B cell (primary cell): Measurements from ENCODE around the gene NFYC. TPM values are rescaled to one million over a fixed set of nuclear protein-coding genes. Genes with fewer than 3 reads are reported as not detected.
A peak's percentile ranks its signal among the peaks of the same experiment; 100 is the strongest.

Source experiments
- ATAC-seq: fragments of 200-7000 bp; cut with Tn5 transposase; one replicate; pipeline ENCODE4 v1.10.0; 2021; ENCODE audit warnings: low read depth, mild to moderate bottlenecking, moderate number of reproducible peaks, moderate library complexity
- CTCF ChIA-PET: fragments of 350-600 bp; sonication (Branson Sonifier 250); formaldehyde crosslinking; loops from one replicate; lab custom pipeline; 2021; ENCODE audit warnings: antibody characterized with exemption, inconsistent platforms; lab: Charles Lee
- POLR2A ChIA-PET: fragments of 350-600 bp; sonication (Branson Sonifier 250); formaldehyde crosslinking; loops from one replicate; lab custom pipeline; 2021; ENCODE audit warnings: antibody characterized with exemption; lab: Charles Lee
- DNase-seq: peaks from one replicate; pipeline ENCODE4 v3.0.0; 2013
- H2AFZ ChIP-seq: 2 replicates; pipeline ENCODE4 v1.6.1; 2012; ENCODE audit warnings: mild to moderate bottlenecking, low read depth, low read length; ENCODE audit not compliant: insufficient read depth, poor library complexity, severe bottlenecking
- H3K27ac ChIP-seq, 2 donors: 1 replicate in 1 of 2; 2 replicates in 1 of 2; pipeline ENCODE4 v1.5.1; 2012 to 2013; ENCODE audit warnings: low read length in 2 of 2, mild to moderate bottlenecking in 2 of 2, moderate library complexity in 1 of 2
- H3K27me3 ChIP-seq, 4 experiments: fragments of 200-600 bp in 1 of 4; sonication (generic) in 1 of 4; replicated peaks in 1 of 4; 1 replicate in 2 of 4; 2 replicates in 2 of 4; pipeline versions ENCODE4 v1.6.1 to v1.7.0; 2013 to 2016; ENCODE audit warnings: low read length in 3 of 4, mild to moderate bottlenecking in 2 of 4, mixed read lengths in 1 of 4, moderate library complexity in 1 of 4; ENCODE audit not compliant: insufficient read depth in 4 of 4, control insufficient read depth in 3 of 4; ENCODE audit errors: control extremely low read depth in 1 of 4
- H3K36me3 ChIP-seq, 2 experiments: replicated peaks in 1 of 2; 1 replicate in 1 of 2; 2 replicates in 1 of 2; pipeline versions ENCODE4 v1.6.1 to v1.7.1; 2013; ENCODE audit warnings: low read length in 1 of 2; ENCODE audit not compliant: insufficient read depth in 2 of 2, control insufficient read depth in 1 of 2; ENCODE audit errors: control extremely low read depth in 1 of 2, extremely low read depth in 1 of 2
- H3K4me1 ChIP-seq, 2 donors: fragments of 200-600 bp in 1 of 2; sonication (generic) in 1 of 2; 1 replicate in 1 of 2; 2 replicates in 1 of 2; pipeline versions ENCODE4 v1.5.1 to v1.6.1; 2013 to 2017; ENCODE audit warnings: low read length in 2 of 2; ENCODE audit not compliant: control insufficient read depth in 2 of 2, insufficient read depth in 2 of 2
- H3K4me2 ChIP-seq: replicated peaks from 2 replicates; pipeline ENCODE3; 2012; ENCODE audit warnings: mild to moderate bottlenecking, low read depth, low read length; ENCODE audit not compliant: poor library complexity, severe bottlenecking
- H3K4me3 ChIP-seq, 5 experiments: fragments of 200-600 bp in 1 of 5; sonication (generic) in 1 of 5; 1 replicate in 3 of 5; 2 replicates in 2 of 5; pipeline versions ENCODE4 v1.5.1 to v1.7.0; 2011 to 2016; ENCODE audit warnings: low read length in 4 of 5, mild to moderate bottlenecking in 4 of 5, low read depth in 2 of 5, control low read depth in 1 of 5, moderate library complexity in 1 of 5; ENCODE audit not compliant: insufficient read depth in 1 of 5; ENCODE audit errors: control extremely low read depth in 1 of 5, extremely low read depth in 1 of 5
- H3K79me2 ChIP-seq: fragments of 200-600 bp; sonication (generic); one replicate; pipeline ENCODE4 v1.6.0; 2016; ENCODE audit warnings: low read length; ENCODE audit not compliant: control insufficient read depth, insufficient read depth
- H3K9ac ChIP-seq: fragments of 200-600 bp; sonication (generic); 2 replicates; pipeline ENCODE4 v1.6.1; 2017; ENCODE audit warnings: mild to moderate bottlenecking, low read length, moderate library complexity
- H3K9me3 ChIP-seq, 3 donors: one replicate each; pipeline versions ENCODE4 v1.6.1 to v1.7.1; 2013; ENCODE audit warnings: low read length in 2 of 3; ENCODE audit not compliant: control insufficient read depth in 2 of 3, insufficient read depth in 1 of 3; ENCODE audit errors: control extremely low read depth in 1 of 3
- H4K20me1 ChIP-seq: 2 replicates; pipeline ENCODE4 v1.6.0; 2012; ENCODE audit warnings: mild to moderate bottlenecking, low read length; ENCODE audit not compliant: insufficient read depth, control insufficient read depth, poor library complexity, severe bottlenecking
- H3K27ac Mint-ChIP-seq: one replicate; pipeline ENCODE4 v1.8.0; 2021; ENCODE audit warnings: mixed read lengths
- H3K27me3 Mint-ChIP-seq: one replicate; pipeline ENCODE4 v1.8.0; 2021; ENCODE audit warnings: mixed read lengths
- H3K4me1 Mint-ChIP-seq: one replicate; pipeline ENCODE4 v1.8.0; 2021; ENCODE audit warnings: mixed read lengths
- H3K4me3 Mint-ChIP-seq: one replicate; pipeline ENCODE4 v1.8.0; 2021; ENCODE audit warnings: mixed read lengths
- H3K9me3 Mint-ChIP-seq: one replicate; pipeline ENCODE4 v1.8.0; 2022; ENCODE audit warnings: mixed read lengths; ENCODE audit not compliant: insufficient read depth
- WGBS: methylation state at CpG from one replicate; pipeline ENCODE4 v1.1.5; 2013; ENCODE audit warnings: missing lambda C conversion rate; ENCODE audit not compliant: insufficient coverage; 5-methylcytosine and 5-hydroxymethylcytosine counted together
- intact Hi-C: fragments of 100-400 bp; cut with micrococcal nuclease; formaldehyde crosslinking; loops from one replicate; pipeline ENCODE4 v1.10.0; 2022
- polyA plus RNA-seq: library from polyadenylated mRNA; depleted of rRNA; stranded (reverse); fragments of >200 nt; gene quantifications from 2 replicates; pipeline ENCODE4 v1.2.3, GENCODE V29; 2012
- total RNA-seq, 2 donors: library from RNA; stranded (reverse); fragments of 120-200 nt in 1 of 2; gene quantifications; 1 replicate in 1 of 2; 2 replicates in 1 of 2; pipeline versions ENCODE4 v1.2.3 to v1.2.4, GENCODE V29; 2013 to 2022
- TF ChIP-seq, protein P1 (sequence below): fragments of 200-600 bp; IDR thresholded peaks from one replicate; pipeline ENCODE4 v1.8.0; 2022; ENCODE audit warnings: antibody characterized with exemption, mild to moderate bottlenecking

The NFYC gene
- total and polyA plus RNA-seq, 2 donors (not counting 1 experiment from before 2014, with no cell fraction given), result 88.7 to 123 TPM

GRCh38 chr1:40711465-40712404 lies 20.2 kb downstream of the NFYC start:
- Histone ChIP-seq H3K36me3 (peaks cover 0 to 8% of the 10 kb centered on the region in 2 experiments), H3K79me2 (peaks cover 95% of the 10 kb centered on the region), H3K9me3 (no peaks in the 10 kb centered on the region), H3K4me1 (peaks cover 48 to 60% of the 10 kb centered on the region in 2 donors), H3K4me2 (peak overlapping the region; percentile 79), H3K27me3 (no peaks in the 10 kb centered on the region), H3K27ac (peak overlapping the region; percentile 85 to 94), H3K9ac (peak overlapping the region; percentile 75), H3K4me3 (peak overlapping the region; percentile 4 to 87 (median 29)), H4K20me1 (no peaks in the 10 kb centered on the region), H2AFZ (peak overlapping the region; percentile 35)
- intact Hi-C loops, result loop anchor here (5.0 kb wide), 2 partner anchors 91 to 179 kb away; partner anchors contain the start of gene ZNF684
- DNase-seq, result no peak
- ATAC-seq, result no peak
- TF ChIP-seq, protein P1, sequence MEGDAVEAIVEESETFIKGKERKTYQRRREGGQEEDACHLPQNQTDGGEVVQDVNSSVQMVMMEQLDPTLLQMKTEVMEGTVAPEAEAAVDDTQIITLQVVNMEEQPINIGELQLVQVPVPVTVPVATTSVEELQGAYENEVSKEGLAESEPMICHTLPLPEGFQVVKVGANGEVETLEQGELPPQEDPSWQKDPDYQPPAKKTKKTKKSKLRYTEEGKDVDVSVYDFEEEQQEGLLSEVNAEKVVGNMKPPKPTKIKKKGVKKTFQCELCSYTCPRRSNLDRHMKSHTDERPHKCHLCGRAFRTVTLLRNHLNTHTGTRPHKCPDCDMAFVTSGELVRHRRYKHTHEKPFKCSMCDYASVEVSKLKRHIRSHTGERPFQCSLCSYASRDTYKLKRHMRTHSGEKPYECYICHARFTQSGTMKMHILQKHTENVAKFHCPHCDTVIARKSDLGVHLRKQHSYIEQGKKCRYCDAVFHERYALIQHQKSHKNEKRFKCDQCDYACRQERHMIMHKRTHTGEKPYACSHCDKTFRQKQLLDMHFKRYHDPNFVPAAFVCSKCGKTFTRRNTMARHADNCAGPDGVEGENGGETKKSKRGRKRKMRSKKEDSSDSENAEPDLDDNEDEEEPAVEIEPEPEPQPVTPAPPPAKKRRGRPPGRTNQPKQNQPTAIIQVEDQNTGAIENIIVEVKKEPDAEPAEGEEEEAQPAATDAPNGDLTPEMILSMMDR, result no peak
- peaks cover 73% of the 10 kb centered on the region for H3K4me1 Mint-ChIP-seq
- no CpG with 5 or more reads among the region's 3 CpGs for WGBS
- H3K4me3 Mint-ChIP-seq, result peak overlapping the region; percentile 79
- peak overlapping the region; percentile 92 for H3K27ac Mint-ChIP-seq
- POLR2A ChIA-PET, result interaction anchor here (1.3 to 1.7 kb wide), 2 partner anchors 18 to 20 kb away, joined by 5 to 16 read pairs; partner anchors contain the start of gene NFYC
- CTCF ChIA-PET, result interaction anchor here (1.0 to 1.4 kb wide), 3 partner anchors 10 to 23 kb away, joined by 3 read pairs; no protein-coding TSS in a partner anchor
- no peaks in the 10 kb centered on the region for H3K27me3 Mint-ChIP-seq
- H3K9me3 Mint-ChIP-seq, result no peaks in the 10 kb centered on the region
